GM19395 (cell line): ENCODE data around the gene MAPK13.
"Not testable (repeated sequence)": the region's sequence is repeated elsewhere in the genome, so short reads cannot be mapped to it uniquely, and the experiment has no call there.

ENCODE experiments used
- ATAC-seq: cut with Tn5 transposase; IDR thresholded peaks from one replicate; pipeline ENCODE4 v1.9.1; 2021; ENCODE audit warnings: mild to moderate bottlenecking, moderate library complexity; ENCODE audit not compliant: unreplicated experiment

The MAPK13 gene

GRCh38 chr6:36126553-36127458 is 3.5 kb upstream of the MAPK13 start:
- no peak for ATAC-seq

- ATAC-seq, result no peak
Observed at GRCh38 chr6:36127462-36128016, 2.8 kb upstream of the MAPK13 start.

- ATAC-seq, result no peak
Observed at GRCh38 chr6:36128073-36128472, 2.2 kb upstream of the MAPK13 start.

- ATAC-seq, result no peak
Observed at GRCh38 chr6:36128793-36129192, 1.5 kb upstream of the MAPK13 start.

- not testable (repeated sequence) for ATAC-seq
Observed at GRCh38 chr6:36129334-36129733, 979 bp upstream of the MAPK13 start.

GRCh38 chr6:36130667-36131510 is 576 bp downstream of the MAPK13 start:
- no peak for ATAC-seq

GRCh38 chr6:36131511-36132245 is 1.4 kb downstream of the MAPK13 start:
- ATAC-seq, result peak; percentile 92

- no peak for ATAC-seq
Observed at GRCh38 chr6:36132246-36132895, 2.1 kb downstream of the MAPK13 start.

- ATAC-seq, result no peak
Observed at GRCh38 chr6:36133148-36133547, 2.8 kb downstream of the MAPK13 start.

GRCh38 chr6:36133912-36134311 is 3.6 kb downstream of the MAPK13 start:
- no peak for ATAC-seq

GRCh38 chr6:36135053-36135731 is 4.9 kb downstream of the MAPK13 start:
- ATAC-seq, result no peak

GRCh38 chr6:36136034-36136433 is 5.7 kb downstream of the MAPK13 start:
- ATAC-seq, result no peak

GRCh38 chr6:36136551-36136950 is 6.2 kb downstream of the MAPK13 start:
- ATAC-seq, result no peak

- no peak for ATAC-seq
Observed at GRCh38 chr6:36138667-36139066, 8.4 kb downstream of the MAPK13 start.

GRCh38 chr6:36139431-36139830 is 9.1 kb downstream of the MAPK13 start:
- no peak for ATAC-seq

GRCh38 chr6:36139991-36140710 is 9.8 kb downstream of the MAPK13 start:
- ATAC-seq, result no peak

GRCh38 chr6:36141091-36141490 is 10.8 kb downstream of the MAPK13 start:
- ATAC-seq, result no peak

GRCh38 chr6:36141961-36142360 is 11.6 kb downstream of the MAPK13 start:
- no peak for ATAC-seq
